ENCODE measurements around the gene SPAG4. TPM values are rescaled to one million over a fixed set of nuclear protein-coding genes. Genes with fewer than 3 reads are reported as not detected.

SPAG4 gene
- polyA plus RNA-seq, 10 donors = 1.2 to 6.9 (median 2.1) TPM

DNA sequence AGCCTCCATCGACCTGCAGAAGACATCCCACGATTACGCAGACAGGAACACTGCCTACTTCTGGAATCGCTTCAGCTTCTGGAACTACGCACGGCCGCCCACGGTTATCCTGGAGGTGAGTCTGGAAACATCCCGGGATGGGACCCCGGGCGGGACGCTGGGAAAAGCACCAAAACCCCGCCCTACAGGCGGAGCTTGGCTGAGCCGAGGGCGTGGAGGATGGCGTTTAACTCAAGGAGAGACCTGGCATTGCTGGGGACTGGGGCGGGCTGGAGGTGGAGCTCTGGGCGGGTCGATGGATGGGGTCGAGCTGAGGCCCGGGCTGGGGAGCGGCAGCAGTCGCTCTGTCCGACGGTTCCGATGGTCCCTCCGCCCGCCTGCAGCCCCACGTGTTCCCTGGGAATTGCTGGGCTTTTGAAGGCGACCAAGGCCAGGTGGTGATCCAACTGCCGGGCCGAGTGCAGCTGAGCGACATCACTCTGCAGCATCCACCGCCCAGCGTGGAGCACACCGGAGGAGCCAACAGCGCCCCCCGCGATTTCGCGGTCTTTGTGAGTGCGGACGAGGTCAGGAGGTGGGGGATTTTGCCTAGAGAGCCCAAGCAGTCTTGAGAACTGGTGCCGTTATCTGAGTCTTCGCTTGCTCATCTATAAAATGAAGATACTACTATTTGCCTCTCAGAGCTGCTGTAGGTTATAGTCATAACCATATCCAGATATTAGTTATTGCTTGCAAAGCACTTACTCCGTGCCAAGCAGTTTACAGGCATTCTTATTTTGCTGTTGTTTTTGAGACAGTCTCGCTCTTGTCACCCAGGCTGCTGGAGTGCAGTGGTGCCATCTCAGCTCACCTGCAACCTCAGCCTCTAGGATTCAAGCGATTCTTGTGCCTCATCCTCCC, 3.8 kb downstream of the SPAG4 start:
- peak; percentile 76 to 96 (median 88) for DNase-seq

DNA sequence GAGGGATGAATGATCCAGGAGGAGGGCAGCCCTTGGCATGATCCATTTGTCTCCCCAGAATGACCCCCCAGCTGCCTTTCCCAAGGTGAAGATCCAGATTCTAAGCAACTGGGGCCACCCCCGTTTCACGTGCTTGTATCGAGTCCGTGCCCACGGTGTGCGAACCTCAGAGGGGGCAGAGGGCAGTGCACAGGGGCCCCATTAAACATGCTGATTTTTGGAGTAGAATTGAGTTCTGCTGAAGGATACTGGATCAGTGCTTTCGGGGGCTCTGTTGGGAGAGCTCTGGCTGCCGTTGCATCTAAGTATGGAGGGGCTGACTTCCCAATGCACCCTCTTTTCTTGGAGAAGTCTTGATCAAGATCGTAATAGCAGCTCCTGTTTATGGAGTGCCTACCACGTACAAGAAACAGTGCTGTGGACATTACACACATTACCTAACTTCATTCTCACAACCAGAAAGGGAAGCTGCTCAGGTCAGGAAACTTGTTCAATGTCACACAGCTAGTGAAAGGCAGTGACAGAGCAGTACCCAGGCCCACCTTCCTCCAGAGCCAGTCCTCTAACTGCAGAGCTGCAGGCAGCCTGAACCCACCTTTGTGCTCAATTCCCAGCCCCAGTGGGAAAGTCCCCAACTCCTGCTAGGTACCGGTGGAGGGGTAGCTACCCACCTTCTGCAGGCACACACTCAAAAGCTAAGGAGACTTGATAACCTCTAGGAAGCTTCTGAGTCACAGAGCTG, 5.4 kb downstream of the SPAG4 start:
- DNase-seq = no peak

DNA sequence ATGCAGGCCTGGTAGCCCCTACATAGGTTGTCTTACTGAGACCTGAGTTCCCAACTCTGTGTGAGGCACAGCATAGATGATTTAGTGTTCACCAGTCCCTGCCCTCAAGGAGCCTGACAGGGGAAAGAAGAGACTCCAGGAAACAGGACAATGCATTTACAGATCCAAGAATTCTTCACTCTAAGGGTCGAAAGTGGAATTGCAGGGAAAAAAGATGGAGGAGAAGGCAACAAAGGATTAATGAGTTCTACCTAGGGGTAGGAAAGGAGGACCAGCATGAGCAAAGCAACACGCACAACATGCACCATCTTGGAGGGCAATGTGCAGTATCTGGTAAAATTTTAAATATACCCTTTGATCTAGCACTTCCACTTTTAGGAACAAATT, 5.9 kb downstream of the SPAG4 start:
- DNase-seq = no peak

DNA sequence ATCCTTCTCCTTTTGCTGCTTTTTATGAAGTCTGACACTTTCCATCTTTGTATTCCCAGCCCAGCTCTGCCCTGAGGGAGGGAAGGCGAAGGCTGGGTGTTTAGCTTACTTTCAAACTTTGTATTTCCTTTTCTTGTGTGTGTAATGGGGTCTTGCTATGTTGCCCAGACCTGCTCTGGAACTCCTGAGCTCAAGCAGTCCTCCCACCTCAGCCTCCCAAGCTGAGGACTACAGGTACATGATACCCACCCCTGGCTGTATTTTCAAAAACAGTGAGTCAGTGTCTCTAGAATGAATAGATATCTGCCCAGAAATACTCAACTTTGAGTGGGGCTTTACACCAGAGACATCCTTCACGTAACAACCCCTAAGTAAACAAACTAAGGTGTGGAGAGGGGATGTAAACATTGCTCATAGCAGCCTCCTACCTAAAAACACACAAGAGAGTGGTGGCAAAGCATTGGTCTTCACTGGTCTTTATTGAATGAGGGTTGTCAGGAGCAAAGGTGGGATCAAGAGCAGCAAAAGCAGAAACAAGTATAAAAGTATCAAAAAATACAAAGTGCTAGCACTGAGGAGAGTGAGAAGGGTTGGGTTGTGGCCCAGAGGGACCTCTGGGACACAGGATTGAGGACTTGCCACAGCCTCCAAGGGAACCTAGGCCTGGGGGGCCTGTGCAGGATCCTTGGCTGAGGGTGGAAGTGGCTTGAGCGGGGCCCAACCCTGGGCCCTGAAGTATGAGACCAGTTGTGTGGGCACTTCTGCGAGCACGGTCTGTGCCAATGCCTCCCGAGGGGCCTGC, 10.2 kb downstream of the SPAG4 start:
- DNase-seq = no peak

DNA sequence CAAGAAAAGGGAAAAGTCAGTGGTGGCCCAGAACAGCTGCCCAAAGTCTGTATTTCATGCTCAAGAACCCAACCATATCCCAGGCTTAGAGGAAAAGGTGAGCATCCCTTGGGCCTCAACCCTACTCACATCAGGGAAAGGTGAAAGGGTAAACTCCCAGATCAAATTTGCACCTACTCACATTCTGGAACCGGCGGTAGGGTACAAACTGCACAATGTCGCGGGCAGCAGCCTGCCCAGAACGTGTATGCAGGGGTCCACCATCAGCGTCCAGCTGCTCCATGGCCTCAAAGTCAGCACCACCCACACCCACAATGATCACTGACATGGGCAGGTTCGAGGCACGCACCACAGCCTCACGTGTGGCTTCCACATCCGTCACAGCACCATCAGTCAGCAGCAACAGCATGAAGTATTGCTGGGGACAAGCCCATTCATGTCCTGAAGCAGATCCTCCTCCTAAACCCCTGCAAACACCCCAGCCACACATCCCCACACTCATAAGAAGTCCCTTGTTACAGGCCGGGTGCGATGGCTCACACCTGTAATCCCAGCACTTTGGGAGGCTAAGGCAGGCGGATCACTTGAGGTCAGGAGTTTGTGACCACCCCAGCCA, 10.9 kb downstream of the SPAG4 start:
- no peak for DNase-seq

DNA sequence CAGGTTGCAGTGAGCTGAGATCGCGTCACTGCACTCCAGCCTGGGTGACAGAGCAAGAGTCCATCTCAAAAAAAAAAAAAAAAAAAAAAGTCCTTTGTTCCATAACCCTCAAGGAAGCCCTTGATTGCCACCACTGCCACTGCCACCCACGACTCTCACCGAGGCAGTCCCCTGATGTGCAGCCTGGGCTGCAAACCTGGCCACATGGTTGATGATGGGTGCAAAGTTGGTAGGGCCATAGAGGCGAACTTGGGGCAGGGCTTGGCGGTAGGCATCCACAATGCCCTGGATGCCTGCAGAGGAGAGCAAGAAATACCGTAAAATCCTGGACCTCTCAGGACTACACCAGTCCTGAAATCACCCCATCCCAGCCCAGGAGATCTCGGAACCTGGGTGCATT, 11.5 kb downstream of the SPAG4 start:
- DNase-seq = no peak

DNA sequence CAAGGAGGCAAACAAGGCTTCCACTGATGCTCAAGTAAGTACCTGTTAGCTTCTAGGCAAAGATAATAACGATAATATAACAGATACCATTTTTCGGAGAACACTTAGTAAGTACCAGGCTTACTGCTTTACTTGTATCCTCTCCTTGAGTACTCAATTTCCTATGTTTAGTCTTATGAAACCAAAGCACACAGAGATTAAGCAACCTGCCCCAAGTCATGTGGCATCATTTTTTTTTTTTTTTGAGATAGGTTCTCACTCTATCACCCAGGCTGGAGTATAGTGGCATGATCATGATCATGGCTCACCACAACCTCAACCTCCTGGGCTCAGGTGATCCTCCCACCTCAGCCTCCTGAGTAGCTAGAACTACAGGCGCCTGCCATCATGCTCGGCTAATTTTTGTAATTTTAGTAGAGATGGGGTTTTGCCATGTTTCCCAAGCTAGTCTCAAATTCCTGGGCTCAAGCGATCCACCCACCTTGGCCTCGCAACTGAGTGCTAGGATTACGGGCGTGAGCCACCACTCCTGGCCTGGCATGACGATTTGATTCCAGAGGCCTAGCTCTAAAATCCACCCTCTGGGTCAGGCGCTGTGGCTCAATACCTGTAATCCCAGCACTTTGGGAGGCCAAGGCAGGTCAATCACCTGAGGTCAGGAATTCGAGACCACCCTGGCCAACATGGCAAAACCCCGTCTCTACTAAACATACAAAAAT, 14.0 kb downstream of the SPAG4 start:
- no peak for DNase-seq

DNA sequence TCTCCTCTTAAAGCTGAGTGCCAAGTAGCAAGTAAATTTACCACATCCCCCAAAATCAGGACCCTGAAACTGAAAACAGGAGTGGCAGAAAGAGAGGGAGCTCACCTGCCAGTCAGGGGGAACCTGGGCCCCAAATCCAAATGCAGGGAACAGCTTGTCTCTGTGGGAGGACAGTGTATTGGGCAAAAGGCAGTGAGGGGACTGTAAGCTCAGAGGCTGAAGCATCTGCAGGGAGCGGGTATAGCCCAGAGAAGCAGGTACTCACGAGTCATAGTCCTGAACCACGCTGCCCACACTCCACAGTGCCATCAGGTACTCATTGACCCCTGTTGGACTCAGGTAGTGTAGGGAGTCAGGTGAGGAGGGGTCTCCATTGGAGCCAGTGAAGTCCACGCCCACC, 15.0 kb downstream of the SPAG4 start:
- DNase-seq = no peak

DNA sequence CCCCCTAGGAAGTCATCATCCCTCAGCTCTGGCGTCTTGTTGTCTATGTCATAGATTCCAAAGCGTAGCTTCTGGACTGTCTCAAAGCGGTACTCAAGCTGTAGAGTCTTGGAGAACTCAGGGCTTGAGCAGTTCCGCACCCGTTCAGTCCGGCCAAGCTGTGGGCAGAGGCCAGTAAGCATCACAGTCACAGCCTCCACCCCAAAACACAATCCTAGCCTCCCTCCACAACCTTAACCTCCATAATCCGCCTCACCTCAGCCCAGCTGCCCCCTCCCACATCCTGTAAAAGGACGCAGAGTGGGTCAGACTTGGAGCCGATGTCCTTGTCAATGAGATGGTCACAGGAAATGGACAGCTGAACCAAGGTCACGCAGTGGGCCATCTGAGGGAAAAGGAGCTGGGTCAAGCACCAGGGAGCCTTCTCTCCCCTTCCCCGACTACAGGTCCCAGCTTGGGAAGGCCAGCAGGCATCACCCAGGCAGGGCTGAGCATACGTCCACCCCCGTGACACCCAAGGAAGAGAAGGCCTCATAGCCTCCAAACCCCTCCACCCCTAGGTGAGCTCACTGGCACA, 17.0 kb downstream of the SPAG4 start:
- DNase-seq = no peak

DNA sequence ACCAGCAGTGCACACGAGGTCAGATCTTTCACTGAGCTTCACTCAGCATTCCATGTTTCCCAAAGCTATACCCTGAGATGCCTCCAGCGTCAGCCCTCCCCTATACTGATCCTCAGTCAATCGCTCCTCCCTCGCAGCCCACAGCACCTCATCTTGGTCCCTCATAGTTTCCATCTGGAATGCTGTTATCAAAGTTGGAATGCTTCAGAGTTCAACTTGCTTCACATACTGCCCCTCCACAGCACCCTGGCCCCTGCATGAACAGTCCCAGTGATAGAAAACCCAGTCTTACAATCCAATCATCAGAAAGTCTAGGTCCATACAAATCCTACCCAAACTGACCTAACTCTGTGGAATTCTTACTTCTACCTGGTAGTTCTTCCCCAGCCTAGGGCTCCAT, 20.0 kb downstream of the SPAG4 start:
- DNase-seq = no peak

DNA sequence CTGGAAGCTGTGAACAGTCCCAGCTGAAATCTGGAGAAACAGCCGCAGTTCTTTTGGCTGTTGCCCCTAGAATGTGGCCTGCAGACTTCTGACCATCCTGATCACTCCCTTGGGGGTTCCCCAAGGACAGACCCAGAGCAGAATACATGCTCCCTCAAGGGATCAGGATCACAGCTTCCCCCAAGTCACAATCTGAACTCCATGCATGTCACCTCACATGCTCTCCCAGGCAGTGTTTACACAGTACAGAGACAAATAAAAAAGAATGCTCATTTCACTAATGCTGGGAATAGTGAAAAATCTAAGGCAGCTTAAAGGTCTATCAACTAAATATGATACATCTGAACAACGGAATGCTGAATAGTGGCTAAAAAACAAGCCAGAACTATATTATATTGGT, 20.5 kb downstream of the SPAG4 start:
- DNase-seq = no peak

DNA sequence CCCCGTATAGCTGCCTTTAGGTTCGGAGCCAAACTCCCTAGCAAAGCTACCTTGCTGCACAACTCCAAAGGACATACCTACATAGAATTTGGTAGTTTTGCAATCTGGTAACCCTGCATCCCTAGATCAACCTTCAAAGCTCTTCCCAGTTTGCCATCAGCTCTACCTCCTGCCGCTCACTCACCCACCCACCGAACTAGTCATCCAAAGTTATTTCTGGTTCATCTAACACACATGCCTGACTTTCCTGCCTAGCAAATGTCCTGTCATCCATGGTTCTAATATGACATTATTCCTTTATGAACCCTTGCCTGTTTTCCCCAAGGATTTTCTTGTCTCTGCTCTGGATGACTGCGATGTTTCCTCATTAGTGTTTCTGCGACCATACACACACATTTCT, 21.6 kb downstream of the SPAG4 start:
- no peak for DNase-seq

DNA sequence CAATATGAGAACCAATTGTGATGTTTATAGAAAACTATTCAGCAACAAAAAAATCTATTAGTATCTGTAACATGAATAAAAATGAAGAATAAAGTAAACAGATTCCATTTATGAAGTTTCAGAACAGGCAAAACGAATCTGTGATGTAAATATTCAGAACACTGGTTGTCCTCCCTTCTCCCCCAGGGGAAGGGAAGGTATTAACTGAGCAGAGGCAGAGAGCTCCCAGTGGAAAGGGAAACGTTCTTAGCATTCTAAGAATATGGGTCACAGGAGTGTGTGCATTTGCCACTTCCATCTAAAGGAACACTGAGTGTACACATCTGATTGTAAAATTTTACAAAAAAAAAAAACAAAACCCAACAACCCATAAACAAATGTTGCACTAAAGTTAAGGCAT, 23.1 kb downstream of the SPAG4 start:
- DNase-seq = no peak

DNA sequence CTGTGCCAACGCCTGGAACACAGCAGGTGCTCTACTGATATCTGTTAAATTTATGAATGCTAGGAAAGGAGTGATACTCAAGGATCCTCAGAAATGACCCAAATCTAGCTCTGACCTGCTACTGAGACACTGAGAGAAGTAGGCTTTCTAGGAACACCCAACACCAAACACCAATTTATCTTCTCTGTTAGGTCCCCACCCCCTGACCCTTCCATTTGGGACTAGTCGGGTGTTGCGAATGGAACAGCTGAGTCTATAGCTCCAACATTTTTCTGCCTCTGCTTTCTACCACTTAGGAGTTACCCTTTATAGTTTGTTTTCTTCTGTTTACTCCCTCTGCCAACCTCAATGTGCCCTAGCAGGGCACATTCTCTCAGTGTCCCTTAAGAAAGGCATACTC, 25.1 kb downstream of the SPAG4 start:
- DNase-seq = no peak

DNA sequence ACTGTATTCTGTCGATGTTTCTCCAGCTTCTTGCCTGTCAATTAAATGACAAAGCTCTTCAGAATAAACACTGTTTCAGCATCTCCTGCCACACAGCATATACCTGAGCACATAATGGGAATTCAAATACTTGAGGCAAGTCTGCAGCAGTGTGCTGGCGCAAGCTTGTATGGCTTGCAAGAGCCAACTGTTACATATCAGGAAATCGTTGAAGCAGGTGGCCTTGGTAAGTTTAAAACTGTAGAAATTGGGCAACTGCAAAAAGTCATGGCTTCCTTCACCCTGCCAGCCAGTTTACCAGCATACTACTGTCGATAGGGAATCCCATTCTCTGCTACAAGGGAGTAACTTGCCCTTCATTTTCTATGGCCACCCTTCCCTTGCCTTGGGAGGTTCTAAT, 26.1 kb downstream of the SPAG4 start:
- no peak for DNase-seq

DNA sequence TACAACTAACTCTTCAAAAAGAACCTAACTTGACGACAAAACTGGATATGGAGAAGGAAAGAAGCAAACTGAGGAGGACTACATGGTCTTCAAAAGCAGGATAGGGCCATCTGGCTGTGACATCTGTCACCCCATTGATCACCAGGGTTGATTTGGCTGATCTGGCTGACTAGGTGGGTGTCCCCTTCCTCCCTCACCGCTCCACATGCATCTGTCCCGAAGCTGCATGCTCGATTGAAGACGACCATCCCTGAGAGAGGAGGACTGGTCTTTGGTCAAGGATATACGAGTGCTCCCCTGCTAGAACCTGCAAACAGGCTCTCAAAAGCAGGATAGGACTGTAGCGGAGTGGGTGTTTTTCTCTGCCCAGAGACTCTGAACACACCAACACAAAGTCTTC, 27.4 kb downstream of the SPAG4 start:
- no peak for DNase-seq

DNA sequence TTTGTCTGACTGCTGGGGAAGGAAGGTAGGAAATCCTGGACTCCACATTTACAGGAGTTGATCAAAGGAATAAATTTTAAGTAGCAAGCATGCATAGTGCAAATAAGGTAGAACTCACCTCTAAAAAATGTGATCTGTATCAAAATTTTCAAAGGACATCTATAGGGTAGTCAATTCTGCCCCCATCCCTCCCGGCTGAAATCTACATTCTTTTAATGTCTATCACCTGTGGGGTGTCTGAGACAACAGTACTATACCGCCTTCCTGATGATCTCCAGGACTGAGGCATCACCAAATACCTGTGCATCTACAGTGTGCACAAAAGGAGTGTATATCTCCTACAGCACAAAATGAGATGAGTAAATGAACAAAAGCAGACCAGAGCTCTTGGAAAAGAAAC, 29.2 kb downstream of the SPAG4 start:
- no peak for DNase-seq

DNA sequence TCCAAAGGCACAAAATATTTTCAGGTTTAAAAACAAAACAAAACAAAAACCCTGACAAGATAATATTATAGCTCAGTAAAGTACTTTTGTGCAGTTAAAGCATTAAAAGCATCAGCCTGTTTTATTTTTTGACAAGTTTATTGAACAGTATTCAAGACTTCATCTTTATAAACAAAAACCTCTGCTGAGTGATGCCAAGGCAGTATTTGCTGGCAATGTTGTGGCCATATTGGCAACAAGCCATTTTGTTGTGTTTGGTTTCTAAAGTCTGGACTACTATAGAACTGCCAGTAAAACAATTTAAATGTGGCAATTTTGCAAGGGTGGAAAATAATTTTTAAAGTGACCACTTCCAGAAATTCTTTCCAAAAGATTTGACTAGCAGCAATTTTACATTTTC, 33.2 kb downstream of the SPAG4 start:
- no peak for DNase-seq

DNA sequence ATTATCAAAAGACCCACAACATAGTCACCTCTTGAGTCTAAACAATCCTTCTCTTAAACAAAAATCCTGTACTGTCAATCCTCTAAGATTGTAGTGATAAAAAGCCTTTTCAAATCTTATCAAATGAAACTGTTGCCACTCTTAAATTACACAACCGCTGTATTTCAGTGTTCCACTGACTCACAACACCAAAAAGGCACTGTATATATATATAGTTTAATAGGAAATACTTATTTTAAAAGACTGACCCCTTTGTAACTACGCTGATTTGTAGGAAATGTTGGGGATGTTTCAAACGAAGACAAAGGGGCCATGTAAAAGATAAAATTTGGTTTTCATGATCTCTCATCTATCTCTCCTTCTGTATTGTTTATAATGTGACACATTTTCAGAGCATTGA, 35.0 kb downstream of the SPAG4 start:
- no peak for DNase-seq

DNA sequence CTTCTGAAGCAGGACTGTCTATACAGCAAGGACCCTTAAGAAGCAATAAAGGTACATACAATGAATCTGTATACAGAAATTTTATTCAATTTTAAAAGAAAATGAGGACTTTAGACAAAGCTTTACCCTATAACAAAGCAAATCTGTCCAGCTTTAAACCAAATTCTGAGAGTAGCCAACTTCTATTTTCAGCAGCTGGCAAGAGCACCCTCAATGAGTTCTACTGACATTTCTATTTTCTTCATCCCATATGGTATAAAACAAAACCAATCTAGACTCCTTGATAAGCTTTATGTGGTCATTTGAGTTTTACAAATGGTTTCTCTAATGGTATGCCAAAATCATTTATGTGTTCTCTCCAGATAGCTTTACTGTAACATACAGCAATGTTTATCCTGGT, 36.3 kb downstream of the SPAG4 start:
- no peak for DNase-seq
